ENCODE results near the gene FBH1.

DNA sequence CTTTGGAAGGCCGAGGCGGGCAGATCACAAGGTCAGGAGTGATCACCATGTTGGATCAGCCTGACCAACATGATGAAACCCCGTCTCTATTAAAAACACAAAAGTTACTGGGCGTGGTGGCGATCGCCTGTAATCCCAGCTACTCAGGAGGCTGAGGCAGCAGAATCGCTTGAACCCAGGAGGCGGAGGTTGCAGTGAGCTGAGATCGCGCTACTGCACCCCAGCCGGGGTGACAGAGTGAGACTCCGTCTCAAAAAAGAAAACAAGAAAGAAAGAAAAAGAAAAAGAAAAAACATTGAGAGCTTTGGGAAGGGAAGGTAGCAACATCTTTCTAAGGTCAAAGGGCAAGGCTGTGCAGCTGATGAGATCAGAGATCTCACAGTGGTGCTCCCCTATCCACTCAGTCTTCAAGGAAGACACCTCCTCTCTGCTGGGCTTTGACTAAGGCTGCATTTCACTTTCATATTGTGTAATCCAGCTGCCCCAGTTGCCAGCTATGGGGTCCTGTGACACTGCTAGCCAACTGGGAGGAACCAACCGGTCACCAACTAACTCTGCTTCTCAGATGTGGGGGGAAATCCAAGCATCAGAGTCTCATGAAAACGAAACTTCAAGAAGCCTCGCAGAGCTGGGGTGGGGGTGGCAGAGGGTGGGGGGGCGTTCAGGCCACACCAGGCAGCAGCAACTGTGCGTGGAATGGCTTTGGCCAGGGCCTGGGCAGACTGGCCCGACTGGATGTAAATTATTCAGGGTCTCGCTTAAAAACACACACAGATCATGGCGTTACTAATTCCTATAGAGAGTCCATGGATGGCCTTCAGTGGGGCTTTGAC is 85.8 kb downstream of the FBH1 start:
- TF ChIP-seq POLR2A (IDR thresholded peaks at IDR 0.05; ENCODE audit: low read length) (peak; percentile 20), GATA1 (IDR thresholded peaks at IDR 0.05; ENCODE audit: low read depth, low read length) (no peak)

Data from erythroblast (primary cell).